Keratinocyte (primary cell): Measurements from ENCODE around the gene TMTC4. TPM values are rescaled to one million over a fixed set of nuclear protein-coding genes. Genes with fewer than 3 reads are reported as not detected.

Experiments
- DNase-seq: peaks from one replicate; pipeline ENCODE4 v3.0.0-alpha.2; 2011; ENCODE audit warnings: low read depth, missing footprints, low spot score
- FAIRE-seq: peaks from 2 replicates; lab custom pipeline; 2011; peaks lifted over from hg19 to GRCh38; lab: Jason Lieb, UNC
- H2AFZ ChIP-seq: 2 replicates; pipeline ENCODE4 v1.6.0; 2012; ENCODE audit warnings: low read length, control low read depth, inconsistent platforms; ENCODE audit not compliant: control insufficient read depth
- H3K27ac ChIP-seq: 2 replicates; pipeline ENCODE4 v1.5.1; 2011; ENCODE audit warnings: low read length; ENCODE audit not compliant: control insufficient read depth, insufficient read depth
- H3K27me3 ChIP-seq: 3 replicates; pipeline ENCODE4 v1.6.0; 2011; ENCODE audit warnings: low read length; ENCODE audit not compliant: control insufficient read depth, insufficient read depth; ENCODE audit errors: extremely low read depth
- H3K36me3 ChIP-seq, 2 experiments: 2 replicates in 1 of 2; 3 replicates in 1 of 2; pipeline ENCODE4 v1.5.1; 2011; ENCODE audit warnings: low read length in 2 of 2, mild to moderate bottlenecking in 1 of 2; ENCODE audit not compliant: control insufficient read depth in 2 of 2, insufficient read depth in 2 of 2; ENCODE audit errors: extremely low read depth in 1 of 2
- H3K4me1 ChIP-seq: 3 replicates; pipeline ENCODE4 v1.5.1; 2011; ENCODE audit warnings: low read length; ENCODE audit not compliant: control insufficient read depth, insufficient read depth; ENCODE audit errors: extremely low read depth
- H3K4me2 ChIP-seq: 3 replicates; pipeline ENCODE4 v1.6.0; 2011; ENCODE audit warnings: low read depth, low read length; ENCODE audit not compliant: control insufficient read depth, insufficient read depth; ENCODE audit errors: extremely low read depth
- H3K4me3 ChIP-seq, 3 experiments: fragments of 200-600 bp in 1 of 3; sonication (generic) in 1 of 3; 2 replicates in 2 of 3; 3 replicates in 1 of 3; pipeline ENCODE4 v1.5.1; 2011 to 2016; ENCODE audit warnings: low read length in 3 of 3, mild to moderate bottlenecking in 3 of 3, control low read depth in 2 of 3, inconsistent platforms in 1 of 3, low read depth in 1 of 3, mixed read lengths in 1 of 3, mixed run types in 1 of 3, moderate library complexity in 1 of 3; ENCODE audit not compliant: control insufficient read depth in 2 of 3, insufficient read depth in 2 of 3; ENCODE audit errors: extremely low read depth in 1 of 3
- H3K79me2 ChIP-seq: 2 replicates; pipeline ENCODE4 v1.6.0; 2012; ENCODE audit warnings: low read length; ENCODE audit not compliant: control insufficient read depth, insufficient read depth
- H3K9ac ChIP-seq: 3 replicates; pipeline ENCODE4 v1.6.0; 2011; ENCODE audit warnings: low read length; ENCODE audit not compliant: control insufficient read depth, insufficient read depth; ENCODE audit errors: extremely low read depth
- H3K9me1 ChIP-seq: 3 replicates; pipeline ENCODE4 v1.6.0; 2011; ENCODE audit warnings: low read length; ENCODE audit not compliant: control insufficient read depth, insufficient read depth; ENCODE audit errors: extremely low read depth
- H3K9me3 ChIP-seq: 2 replicates; pipeline ENCODE4 v1.5.1; 2012; ENCODE audit warnings: low read depth, low read length; ENCODE audit not compliant: control insufficient read depth
- H4K20me1 ChIP-seq: 3 replicates; pipeline ENCODE4 v1.6.0; 2011; ENCODE audit warnings: low read length; ENCODE audit not compliant: control insufficient read depth, insufficient read depth; ENCODE audit errors: extremely low read depth
- EZH2 ChIP-seq: IDR thresholded peaks from one replicate; pipeline ENCODE4 v1.6.1; 2012; ENCODE audit warnings: inconsistent platforms, mild to moderate bottlenecking, low read length, moderate library complexity
- dilution Hi-C: fragments of 300-500 bp; cut with MboI; formaldehyde crosslinking; loops from one replicate; pipeline ENCODE4 v1.7.0; 2020; ENCODE audit warnings: low sequenced_read_pairs; ENCODE audit not compliant: extremely low pct_ligation_motif_present
- polyA plus RNA-seq, 5 experiments: library from polyadenylated mRNA; depleted of rRNA in 3 of 5; stranded (reverse) in 3 of 5; stranded (forward) in 1 of 5; unstranded in 1 of 5; fragments of >200 nt; gene quantifications; 1 replicate in 1 of 5; 2 replicates in 3 of 5; 3 replicates in 1 of 5; pipeline versions ENCODE4 v1.2.1 to v1.2.3, GENCODE V29; 2011 to 2012; ENCODE audit warnings: missing spikeins in 2 of 5, low read depth in 1 of 5, low replicate concordance in 1 of 5
- TF ChIP-seq, protein P1 (sequence below), 3 experiments: IDR thresholded peaks in 1 of 3; conservative IDR thresholded peaks in 1 of 3; optimal IDR thresholded peaks in 1 of 3; 2 replicates in 2 of 3; 3 replicates in 1 of 3; pipeline versions ENCODE3 to v1.5.1; 2011; ENCODE audit warnings: low read length in 3 of 3, mild to moderate bottlenecking in 3 of 3, moderate library complexity in 2 of 3, control low read depth in 1 of 3, inconsistent platforms in 1 of 3; ENCODE audit not compliant: insufficient read depth in 2 of 3; ENCODE audit errors: extremely low read depth in 1 of 3

TMTC4 gene
- polyA plus RNA-seq, 1 donor (not counting 4 experiments of a cell fraction or from before 2014, with no cell fraction given) = 6.5 TPM

GRCh38 chr13:100600915-100601314 is 73.7 kb downstream of the TMTC4 start:
- DNase-seq (no peak), FAIRE-seq (no peak)
- H3K4me2 ChIP-seq = no peak overlapping the region
- H2AFZ ChIP-seq = no peak overlapping the region
- no peaks in the 10 kb centered on the region for H4K20me1 ChIP-seq
- no peak overlapping the region for H3K9ac ChIP-seq
- no peaks in the 10 kb centered on the region for H3K27me3 ChIP-seq
- no peaks in the 10 kb centered on the region for H3K36me3 ChIP-seq
- H3K79me2 ChIP-seq = no peaks in the 10 kb centered on the region
- TF ChIP-seq EZH2 = no peak
- TF ChIP-seq, protein P1, sequence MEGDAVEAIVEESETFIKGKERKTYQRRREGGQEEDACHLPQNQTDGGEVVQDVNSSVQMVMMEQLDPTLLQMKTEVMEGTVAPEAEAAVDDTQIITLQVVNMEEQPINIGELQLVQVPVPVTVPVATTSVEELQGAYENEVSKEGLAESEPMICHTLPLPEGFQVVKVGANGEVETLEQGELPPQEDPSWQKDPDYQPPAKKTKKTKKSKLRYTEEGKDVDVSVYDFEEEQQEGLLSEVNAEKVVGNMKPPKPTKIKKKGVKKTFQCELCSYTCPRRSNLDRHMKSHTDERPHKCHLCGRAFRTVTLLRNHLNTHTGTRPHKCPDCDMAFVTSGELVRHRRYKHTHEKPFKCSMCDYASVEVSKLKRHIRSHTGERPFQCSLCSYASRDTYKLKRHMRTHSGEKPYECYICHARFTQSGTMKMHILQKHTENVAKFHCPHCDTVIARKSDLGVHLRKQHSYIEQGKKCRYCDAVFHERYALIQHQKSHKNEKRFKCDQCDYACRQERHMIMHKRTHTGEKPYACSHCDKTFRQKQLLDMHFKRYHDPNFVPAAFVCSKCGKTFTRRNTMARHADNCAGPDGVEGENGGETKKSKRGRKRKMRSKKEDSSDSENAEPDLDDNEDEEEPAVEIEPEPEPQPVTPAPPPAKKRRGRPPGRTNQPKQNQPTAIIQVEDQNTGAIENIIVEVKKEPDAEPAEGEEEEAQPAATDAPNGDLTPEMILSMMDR (optimal IDR thresholded peaks at IDR 0.05 in 1 of 3, IDR thresholded peaks at IDR 0.05 in 1 of 3, conservative IDR thresholded peaks at IDR 0.05 in 1 of 3; ENCODE audit: extremely low read depth in 1 of 3, insufficient read depth in 2 of 3, low read length in 3 of 3) = no peak
- H3K27ac ChIP-seq = no peak overlapping the region
- H3K9me1 ChIP-seq = no peaks in the 10 kb centered on the region
- dilution Hi-C loops = no loop called here
- H3K4me3 ChIP-seq = no peak overlapping the region
- no peaks in the 10 kb centered on the region for H3K4me1 ChIP-seq
- H3K9me3 ChIP-seq = no peaks in the 10 kb centered on the region

GRCh38 chr13:100600461-100600860 is 74.1 kb downstream of the TMTC4 start:
- no peaks in the 10 kb centered on the region for H3K9me3 ChIP-seq
- H3K4me2 ChIP-seq = no peak overlapping the region
- TF ChIP-seq, protein P1 (optimal IDR thresholded peaks at IDR 0.05 in 1 of 3, IDR thresholded peaks at IDR 0.05 in 1 of 3, conservative IDR thresholded peaks at IDR 0.05 in 1 of 3; ENCODE audit: extremely low read depth in 1 of 3, insufficient read depth in 2 of 3, low read length in 3 of 3) = no peak
- TF ChIP-seq EZH2 = no peak
- H3K27ac ChIP-seq = no peak overlapping the region
- dilution Hi-C loops = no loop called here
- no peaks in the 10 kb centered on the region for H3K4me1 ChIP-seq
- no peaks in the 10 kb centered on the region for H4K20me1 ChIP-seq
- H3K79me2 ChIP-seq = no peaks in the 10 kb centered on the region
- H3K36me3 ChIP-seq = no peaks in the 10 kb centered on the region
- H3K9me1 ChIP-seq = no peaks in the 10 kb centered on the region
- H3K9ac ChIP-seq = no peak overlapping the region
- H2AFZ ChIP-seq = no peak overlapping the region
- FAIRE-seq = no peak
- DNase-seq = no peak
- H3K27me3 ChIP-seq = no peaks in the 10 kb centered on the region
- no peak overlapping the region for H3K4me3 ChIP-seq
